Forelimb muscle (tissue), 1 donor: ENCODE data around the gene GAREM1. TPM values are rescaled to one million over a fixed set of nuclear protein-coding genes. Genes with fewer than 3 reads are reported as not detected.
A peak's percentile ranks its signal among the peaks of the same experiment; 100 is the strongest.
"Not testable (repeated sequence)": the region's sequence is repeated elsewhere in the genome, so short reads cannot be mapped to it uniquely, and the experiment has no call there.

Experiments
- DNase-seq: peaks from one replicate; pipeline ENCODE4 v3.0.0-alpha.2; 2013; ENCODE audit warnings: low read depth
- polyA plus RNA-seq: library from polyadenylated mRNA; unstranded; fragments of 120-200 nt; gene quantifications from one replicate; pipeline ENCODE4 v1.2.1, GENCODE V29; 2013; ENCODE audit not compliant: insufficient read length

GAREM1 gene
- polyA plus RNA-seq, 1 donor = 7.3 TPM

DNA sequence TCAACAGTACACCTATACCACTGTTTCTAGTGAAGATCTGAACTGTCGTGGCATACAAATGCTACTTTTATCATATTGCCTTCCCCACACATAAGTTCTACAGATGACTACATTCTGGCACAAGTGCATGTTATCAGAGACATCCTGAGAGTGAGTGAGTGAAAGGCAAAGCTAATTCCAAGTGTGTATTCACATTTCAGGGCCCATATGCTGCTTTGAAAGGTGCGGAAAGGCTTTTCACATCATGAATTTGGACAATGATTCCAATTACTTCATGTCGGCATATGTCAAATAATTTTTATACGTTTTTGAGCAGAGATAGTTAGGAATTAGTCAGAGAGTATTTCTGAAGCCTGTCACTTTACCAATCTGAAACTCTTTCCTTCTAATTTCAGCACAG lies 101.7 kb downstream of the GAREM1 start:
- DNase-seq = no peak

- no peak for DNase-seq
These were observed 102.5 kb downstream of the GAREM1 start for GRCh38 chr18:32368170-32368569.

- DNase-seq = no peak
These were observed 103.8 kb downstream of the GAREM1 start for GRCh38 chr18:32366586-32367538.

- no peak for DNase-seq
These were observed 108.2 kb downstream of the GAREM1 start for GRCh38 chr18:32362484-32362883.

- no peak for DNase-seq
These were observed 109.9 kb downstream of the GAREM1 start for GRCh38 chr18:32360682-32361345.

GRCh38 chr18:32358529-32358928 lies 112.2 kb downstream of the GAREM1 start:
- DNase-seq = no peak

DNA sequence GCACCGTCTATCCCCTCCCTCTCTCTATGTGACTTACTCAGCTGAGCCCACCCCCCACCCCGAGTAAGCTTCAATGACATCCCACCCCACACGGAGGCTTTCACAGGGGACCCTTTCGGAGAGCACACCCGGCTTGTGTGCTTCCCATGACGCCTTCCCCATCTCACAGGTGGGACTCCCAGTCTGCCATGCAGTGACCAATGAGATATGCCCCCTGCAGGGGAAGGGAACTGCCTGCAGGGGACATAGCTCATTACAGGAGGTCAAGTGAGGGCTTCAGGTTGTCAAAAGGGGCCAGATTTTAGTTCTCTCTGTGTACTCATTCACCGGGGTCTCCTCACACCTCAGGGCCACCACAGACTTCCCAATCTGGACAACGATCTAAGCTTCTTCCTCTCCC lies 112.6 kb downstream of the GAREM1 start:
- DNase-seq = no peak

DNA sequence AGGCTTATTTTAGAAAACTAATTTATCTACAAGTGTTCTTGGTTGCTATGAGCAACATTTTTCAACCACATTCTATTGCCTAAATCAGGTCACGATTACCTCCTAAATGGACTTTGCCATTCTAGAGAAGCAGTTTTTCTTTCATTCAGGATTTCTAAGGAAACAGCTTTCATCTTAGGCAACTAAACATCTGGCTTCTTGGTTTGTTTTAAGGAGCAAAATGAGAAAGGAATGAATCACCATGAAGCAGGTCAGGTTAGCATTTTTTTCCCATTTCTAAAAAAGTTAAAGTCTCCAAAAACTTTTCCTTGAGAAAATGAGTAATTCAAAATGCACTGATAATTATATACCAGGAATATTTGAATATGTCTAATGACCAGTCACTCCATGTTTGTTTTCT lies 114.8 kb downstream of the GAREM1 start:
- no peak for DNase-seq

GRCh38 chr18:32354518-32354917 lies 116.2 kb downstream of the GAREM1 start:
- no peak for DNase-seq

DNA sequence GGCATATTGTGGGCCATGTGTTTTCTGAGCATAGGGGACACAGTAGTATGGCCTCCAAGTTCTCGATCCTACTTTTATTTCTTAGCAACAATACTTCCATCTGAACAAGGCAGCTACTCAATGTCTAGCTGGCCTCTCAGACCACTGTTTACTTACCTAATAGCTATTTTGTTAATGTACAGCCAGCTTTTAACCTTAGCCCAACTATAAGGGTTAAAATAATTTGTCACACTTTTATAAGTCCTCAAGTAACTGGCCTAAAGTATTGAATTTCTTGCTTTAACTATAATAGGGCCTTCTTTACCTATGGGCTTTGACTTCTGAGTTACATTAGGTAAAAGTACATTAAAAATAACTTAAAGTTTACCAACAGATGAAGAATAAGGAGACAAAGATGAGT lies 117.4 kb downstream of the GAREM1 start:
- DNase-seq = no peak

GRCh38 chr18:32351032-32351431 lies 119.7 kb downstream of the GAREM1 start:
- DNase-seq = no peak

GRCh38 chr18:32349728-32350395 lies 120.8 kb downstream of the GAREM1 start:
- peak; percentile 93 for DNase-seq

- no peak for DNase-seq
These were observed 124.0 kb downstream of the GAREM1 start for GRCh38 chr18:32346671-32347070.

- no peak for DNase-seq
These were observed 127.0 kb downstream of the GAREM1 start for GRCh38 chr18:32343634-32344033.

DNA sequence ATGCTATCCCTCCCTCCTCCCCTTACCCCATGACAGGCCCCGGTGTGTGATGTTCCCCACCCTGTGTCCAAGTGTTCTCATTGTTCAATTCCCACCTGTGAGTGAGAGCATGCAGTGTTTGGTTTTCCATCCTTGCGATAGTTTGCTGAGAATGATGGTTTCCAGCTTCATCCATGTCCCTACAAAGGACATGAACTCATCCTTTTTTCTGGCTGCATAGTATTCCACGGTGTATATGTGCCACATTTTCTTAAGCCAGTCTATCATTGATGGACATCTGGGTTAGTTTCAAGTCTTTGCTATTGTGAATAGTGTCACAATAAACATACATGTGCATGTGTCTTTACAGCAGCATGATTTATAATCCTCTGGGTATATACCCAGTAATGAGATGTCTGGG lies 129.6 kb downstream of the GAREM1 start:
- DNase-seq = not testable (repeated sequence)

DNA sequence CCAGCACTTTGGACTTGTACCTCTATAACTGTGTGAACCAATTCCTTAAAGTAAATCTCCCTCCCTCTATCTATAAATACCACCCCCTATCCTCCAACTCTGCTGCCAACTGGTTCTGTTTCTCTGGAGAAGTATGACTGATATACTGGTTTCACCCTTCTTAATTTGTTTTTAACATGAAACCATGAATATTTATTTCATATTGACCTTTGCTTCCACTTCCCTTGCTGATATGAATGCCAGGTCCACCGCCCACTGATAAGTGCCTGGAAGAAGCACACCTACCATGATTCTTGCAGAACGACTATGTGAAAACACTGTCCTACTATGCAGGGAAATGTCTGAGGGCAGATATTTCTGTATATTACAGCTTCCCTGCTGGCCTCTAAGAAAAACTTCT lies 131.6 kb downstream of the GAREM1 start:
- no peak for DNase-seq

DNA sequence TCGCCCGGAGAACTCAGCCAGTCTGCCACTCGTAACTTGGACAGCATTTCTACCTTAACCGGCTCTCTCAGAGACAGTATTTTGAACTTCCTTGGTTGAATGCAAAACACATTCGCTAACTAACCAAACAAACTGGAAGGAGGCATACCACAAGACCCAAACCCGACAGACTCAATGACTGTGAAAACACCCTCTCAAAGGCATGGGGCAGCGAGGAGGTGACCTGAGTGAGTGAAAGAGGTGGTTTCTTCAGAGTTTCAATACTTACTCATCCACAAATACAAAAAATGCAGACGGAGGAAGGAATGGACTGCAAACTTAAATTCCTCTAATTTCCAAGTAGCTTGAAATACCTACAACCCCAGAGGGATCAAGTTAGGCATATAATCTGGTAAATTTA lies 132.9 kb downstream of the GAREM1 start:
- no peak for DNase-seq

DNA sequence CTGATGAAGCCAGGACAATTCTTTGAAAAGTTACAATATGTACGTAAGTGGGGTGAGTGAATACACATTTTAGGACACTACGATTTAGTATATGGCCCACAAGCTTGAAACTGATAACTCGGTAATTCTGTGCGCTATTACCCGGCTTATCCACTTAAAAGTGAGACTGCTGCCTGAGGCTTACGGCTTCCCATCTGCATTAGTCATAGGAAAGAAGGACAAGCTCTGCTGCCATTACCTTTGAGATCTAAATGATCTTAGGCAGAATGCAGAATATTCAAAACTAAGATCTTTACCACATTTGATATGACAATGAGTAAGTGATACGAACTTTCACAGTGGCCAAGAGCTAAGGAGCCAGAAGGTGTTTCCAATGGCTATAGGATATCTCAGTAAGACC lies 133.3 kb downstream of the GAREM1 start:
- DNase-seq = no peak

DNA sequence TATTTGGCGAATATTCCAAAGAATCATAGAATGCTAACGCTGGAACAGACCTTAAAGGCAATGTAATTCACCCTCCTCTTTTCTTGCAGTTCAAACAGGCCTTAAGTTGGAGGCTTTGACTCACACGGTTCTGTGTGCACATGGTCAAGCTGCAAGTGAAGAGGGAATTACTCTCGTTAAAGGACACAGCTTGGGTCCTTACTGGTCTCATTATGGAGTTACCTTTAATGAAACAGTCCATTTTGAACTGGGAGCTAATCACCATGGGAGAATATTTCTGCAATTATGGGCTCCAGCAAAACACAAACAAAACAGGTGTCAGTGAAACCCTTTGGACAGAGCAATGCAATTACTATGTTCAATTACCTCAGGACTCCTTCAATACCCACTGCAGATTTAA lies 135.5 kb downstream of the GAREM1 start:
- DNase-seq = no peak

DNA sequence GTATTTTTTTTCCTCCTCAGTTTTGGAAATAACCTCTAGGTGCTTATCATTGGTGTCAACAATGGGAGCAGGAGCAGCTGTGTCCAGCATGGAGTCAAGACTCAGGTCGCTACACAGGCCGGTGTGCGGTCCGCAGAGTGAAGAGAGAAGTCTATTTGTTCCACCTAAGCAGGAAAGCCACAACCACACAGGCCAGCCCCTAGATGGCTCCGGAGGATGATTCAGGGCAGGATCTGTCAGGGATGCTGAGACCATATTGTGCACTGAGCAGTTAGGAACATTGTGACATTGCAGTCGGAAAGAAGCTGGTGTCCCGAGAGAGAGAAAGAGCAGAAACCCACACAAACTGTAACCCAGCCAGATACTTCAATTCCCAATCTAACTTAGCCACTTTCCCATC lies 136.9 kb downstream of the GAREM1 start:
- no peak for DNase-seq

- DNase-seq = no peak
These were observed 138.0 kb downstream of the GAREM1 start for GRCh38 chr18:32332708-32333107.

GRCh38 chr18:32328974-32329373 lies 141.7 kb downstream of the GAREM1 start:
- DNase-seq = no peak

DNA sequence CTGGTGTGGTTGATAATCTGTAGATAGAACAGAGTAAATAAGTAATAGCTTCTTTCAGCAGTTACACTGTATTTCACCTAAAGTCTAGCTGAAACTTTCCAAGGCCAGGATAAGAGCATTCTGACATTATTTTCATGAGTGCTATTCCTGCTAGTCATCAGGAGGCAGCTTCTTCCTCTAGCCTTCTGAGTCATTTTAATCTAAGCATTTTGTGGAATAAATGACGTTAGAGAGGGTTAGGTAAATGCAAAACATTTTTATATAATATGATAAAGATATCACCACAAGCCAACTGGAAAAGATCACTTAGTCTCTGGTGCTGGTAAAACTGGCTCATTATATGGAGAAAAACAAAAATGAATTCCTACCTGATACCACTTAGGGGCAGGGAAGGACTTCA lies 142.3 kb downstream of the GAREM1 start:
- no peak for DNase-seq
